Activated CD4-positive, CD25-positive, alpha-beta regulatory T cell treated with anti-CD3 and anti-CD28 coated beads, Interleukin-2, amount 50 U/mL, for 16 hours (primary cell): ENCODE results near the gene APMAP.

Experiments used
- DNase-seq: peaks from one replicate; pipeline ENCODE4 v3.0.0-alpha.2; 2020; ENCODE audit warnings: low read depth, low spot score

APMAP gene

DNA sequence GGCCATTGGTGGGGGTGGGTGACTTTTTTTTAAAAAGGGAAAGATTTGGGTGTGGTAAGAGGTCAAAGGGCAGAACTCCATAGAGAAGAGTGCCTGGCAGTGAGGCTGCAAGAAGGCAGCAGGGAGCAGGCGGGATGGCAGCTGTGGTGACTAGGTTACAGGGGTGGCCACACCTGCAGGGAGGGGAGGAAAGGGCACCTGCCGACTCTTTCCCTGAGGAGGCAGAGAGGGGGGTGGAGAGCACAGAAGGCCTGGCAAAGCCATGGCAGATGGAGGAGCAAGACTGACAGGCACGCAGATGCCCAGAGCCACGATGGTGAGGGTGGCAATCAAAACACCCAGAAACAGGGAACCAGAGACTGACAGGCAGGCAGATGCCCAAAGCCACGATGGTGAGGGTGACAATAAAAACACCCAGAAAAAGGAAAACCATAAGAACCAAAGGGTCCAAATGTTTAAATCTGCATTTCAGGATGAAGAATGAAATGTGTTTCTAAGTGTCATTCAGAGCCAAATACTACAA is 24.2 kb downstream of the APMAP start:
- DNase-seq, result no peak

DNA sequence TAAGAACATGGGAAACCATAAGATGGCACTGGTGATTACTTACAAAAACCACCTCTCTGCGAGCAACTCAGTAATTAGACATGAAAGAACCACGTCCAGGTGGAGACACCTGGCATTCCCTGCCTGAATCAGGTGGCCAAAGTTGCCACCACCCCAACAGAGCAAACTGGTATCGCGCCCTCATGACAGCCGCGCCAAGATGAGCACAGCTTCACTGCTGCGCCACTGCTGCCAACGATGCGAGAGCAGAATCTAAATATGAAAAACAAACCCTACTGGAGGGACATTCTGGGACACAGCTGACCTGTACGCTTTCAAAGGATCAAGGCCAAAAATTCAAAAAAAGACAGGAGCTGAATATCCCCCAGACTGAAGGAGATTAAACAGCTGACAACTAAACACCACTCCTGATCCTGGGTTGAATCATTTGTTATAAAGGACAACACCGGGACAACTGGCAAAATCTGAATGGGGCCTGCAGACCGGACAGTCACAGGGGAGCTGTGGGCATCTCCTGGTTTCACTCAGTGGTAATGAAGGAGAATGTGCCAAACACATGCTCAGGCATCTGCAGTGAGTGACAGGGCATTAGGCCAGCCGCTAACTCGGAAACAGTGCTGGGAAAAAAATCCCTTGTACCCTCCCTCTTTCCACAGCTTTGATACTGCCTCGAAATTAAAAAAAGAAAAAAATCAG is 26.1 kb downstream of the APMAP start:
- DNase-seq, result no peak

DNA sequence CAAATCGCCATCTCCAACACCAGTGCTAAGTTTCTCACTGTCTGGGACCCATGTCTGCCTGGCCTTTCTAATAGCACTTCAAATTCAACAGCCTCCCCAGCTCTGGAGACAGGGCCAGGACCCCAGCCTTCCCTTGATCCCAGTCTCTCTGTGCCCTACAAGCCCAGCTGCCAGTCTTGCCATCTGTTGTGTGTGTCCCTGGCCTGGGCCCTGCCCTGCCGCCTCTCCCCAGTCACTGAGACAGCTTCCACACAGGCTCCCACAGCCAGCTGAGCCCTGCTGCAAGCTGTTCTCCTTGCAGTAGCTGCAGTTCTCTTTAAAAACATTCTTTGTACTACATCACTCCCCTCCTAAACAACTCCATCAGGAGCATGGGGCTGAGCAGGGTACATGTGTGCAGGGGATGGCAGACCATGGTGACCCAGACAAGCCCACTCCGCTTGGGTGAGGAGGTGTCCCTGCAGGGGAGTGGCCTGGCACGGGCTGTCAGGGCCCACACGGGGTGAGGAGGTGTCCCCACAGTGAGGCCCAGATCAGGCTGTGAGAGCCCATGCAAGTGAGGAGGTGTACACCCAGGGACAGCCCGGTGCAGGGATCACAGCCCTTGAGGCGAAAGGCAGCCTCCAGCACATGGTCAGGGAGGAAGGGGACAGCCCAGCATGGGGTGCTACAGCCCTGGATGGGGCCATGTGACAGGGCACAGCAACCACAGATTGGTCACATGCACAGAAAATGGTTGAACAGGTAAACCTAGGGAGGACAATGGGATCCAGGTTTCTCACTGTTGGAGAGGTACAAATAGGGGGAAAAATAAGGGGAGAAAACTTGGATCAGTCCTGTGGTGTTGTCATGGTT is 27.3 kb downstream of the APMAP start:
- DNase-seq, result no peak

GRCh38 chr20:24964506-24964840 is 28.1 kb downstream of the APMAP start:
- no peak for DNase-seq

GRCh38 chr20:24963672-24964505 is 28.7 kb downstream of the APMAP start:
- DNase-seq, result no peak

GRCh38 chr20:24962510-24962909 is 30.0 kb downstream of the APMAP start:
- DNase-seq, result no peak

DNA sequence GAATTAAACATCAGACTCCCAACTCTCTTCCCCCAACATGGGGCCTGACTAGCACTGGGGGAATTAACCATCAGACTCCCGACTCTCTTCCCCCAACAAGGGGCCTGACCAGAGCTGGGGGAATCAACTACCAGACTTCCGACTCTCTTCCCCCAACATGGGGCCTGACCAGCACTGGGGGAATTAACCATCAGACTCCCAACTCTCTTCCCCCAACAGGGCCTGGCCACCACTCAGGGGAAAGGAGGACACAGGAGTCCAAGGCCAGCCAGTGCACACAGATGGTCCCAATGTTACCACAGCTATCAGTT is 30.4 kb downstream of the APMAP start:
- DNase-seq, result no peak

DNA sequence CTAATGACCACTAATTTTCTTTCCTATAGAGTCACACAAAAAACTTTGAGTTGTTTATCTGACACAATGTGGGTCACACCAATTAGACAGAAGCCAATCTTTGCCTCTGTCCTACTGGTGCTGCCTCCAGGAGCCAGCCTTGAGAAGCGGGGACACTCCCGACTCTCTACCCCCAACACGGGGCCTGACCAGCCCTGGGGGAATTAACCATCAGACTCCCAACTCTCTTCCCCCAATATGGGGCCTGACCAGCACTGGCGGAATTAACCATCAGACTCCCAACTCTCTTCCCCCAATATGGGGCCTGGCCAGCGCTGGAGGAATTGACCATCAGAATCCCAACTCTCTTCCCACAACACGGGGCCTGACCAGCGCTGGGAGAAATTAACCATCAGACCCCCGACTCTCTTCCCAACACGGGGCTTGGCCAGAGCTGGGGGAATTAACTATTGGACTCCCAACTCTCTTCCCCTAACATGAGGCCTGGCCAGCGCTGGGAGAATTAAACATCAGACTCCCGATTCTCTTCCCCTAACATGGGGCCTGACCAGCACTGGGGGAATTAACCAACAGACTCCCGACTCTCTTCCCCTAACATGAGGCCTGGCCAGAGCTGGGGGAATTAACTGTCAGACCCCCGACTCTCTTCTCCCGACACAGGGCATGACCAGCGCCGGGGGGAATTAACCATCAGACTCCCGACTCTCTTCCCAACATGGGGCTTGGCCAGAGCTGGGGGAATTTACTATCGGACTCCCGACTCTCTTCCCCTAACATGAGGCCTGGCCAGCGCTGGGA is 31.0 kb downstream of the APMAP start:
- DNase-seq, result no peak

DNA sequence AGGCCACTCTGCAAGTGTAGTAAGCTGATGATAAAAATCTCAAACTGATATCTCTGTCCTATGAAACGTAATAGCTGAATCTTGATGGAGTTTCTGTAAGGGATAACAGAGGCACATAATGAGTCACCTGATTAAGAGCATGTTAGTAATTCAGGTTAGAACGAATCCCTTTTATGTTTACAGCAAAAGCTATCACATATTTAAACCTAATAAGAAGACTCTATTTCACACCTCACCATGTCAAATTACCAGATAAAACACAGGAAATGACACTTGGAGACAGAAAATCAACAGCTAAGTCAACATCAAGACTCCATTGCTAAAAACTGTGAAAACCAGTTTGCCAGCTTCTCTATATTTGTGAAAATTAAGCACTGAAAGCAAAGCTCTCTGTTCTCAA is 31.7 kb downstream of the APMAP start:
- no peak for DNase-seq

DNA sequence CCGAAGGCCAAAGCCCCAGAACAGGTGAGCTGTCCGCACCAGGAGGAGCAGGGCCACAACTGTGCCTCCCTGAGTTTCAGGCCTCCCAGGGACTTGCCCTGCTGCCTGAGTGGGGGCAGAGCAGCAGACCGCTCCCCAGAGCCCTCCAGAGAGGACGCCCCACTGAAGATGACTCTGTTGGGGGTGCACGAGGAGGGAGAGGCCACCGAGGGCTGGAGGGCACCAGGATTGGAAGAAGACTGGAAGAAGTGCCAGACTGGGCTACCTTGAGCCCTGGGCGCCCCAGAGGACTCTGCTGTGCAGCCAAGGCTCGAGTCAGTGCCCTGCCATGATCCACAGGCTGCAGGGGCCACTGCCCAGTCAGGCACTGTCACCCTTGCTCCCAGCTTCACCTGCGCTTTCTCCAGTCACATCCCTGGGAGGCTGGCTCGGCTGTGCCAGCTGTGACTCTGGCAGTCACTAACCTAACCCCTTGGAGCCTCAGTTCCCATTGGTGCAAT is 32.2 kb downstream of the APMAP start:
- no peak for DNase-seq

DNA sequence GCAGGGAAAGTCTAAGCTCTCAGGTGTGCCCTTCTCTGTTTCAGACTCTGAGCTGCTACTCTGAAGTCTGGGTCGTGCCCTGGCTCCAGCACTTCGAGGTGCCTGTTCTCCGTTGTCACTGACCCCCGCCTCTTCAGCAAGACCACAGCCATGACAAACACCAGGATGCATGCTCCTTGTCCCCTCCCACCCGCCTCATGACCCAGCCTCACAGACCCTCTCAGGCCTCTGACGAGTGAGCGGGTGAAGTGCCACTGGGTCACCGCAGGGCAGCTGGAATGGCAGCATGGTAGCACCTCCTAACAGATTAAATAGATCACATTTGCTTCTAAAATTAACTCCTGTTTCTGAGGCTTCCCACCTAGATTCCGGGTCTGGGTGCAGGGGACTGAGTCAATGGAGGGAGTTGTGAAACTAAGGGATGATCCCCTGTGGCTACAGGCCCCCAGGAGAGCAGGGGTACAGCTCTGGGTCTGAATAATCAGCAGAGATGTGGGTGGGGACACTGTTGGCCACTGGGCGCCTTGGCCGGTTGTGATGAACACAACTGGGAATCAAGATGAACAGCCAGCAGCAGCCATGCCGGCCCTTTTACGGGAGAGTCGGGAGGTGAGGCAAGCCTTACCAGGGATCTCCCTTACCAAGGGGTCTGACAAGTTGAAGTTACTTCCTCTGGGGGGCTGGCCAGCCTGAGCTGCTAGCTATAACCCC is 32.8 kb downstream of the APMAP start:
- DNase-seq, result no peak

- no peak for DNase-seq
These were observed 33.8 kb downstream of the APMAP start for GRCh38 chr20:24958506-24959385.

GRCh38 chr20:24957326-24958016 is 35.1 kb downstream of the APMAP start:
- no peak for DNase-seq

- no peak for DNase-seq
These were observed 36.3 kb downstream of the APMAP start for GRCh38 chr20:24956001-24956841.

DNA sequence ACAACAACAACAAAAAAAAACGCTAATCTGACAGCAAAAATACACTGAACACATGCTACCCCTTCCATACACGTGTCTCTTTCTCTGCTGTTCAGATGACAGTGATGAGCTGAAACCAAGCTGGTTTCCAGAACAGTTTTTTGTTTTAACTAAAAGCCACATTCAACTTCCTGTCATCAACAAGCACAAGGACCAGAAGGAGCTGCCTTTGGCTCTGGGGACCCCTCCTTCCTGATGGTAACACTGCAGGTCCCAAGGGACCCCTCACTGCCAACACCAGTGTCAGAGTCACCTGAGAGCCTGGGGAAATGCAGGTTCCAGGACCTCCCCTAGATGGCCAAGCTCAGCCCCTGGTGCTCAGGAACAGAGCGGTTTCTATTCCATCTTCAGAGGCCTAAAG is 37.5 kb downstream of the APMAP start:
- no peak for DNase-seq

- no peak for DNase-seq
These were observed 38.0 kb downstream of the APMAP start for GRCh38 chr20:24954566-24954965.

DNA sequence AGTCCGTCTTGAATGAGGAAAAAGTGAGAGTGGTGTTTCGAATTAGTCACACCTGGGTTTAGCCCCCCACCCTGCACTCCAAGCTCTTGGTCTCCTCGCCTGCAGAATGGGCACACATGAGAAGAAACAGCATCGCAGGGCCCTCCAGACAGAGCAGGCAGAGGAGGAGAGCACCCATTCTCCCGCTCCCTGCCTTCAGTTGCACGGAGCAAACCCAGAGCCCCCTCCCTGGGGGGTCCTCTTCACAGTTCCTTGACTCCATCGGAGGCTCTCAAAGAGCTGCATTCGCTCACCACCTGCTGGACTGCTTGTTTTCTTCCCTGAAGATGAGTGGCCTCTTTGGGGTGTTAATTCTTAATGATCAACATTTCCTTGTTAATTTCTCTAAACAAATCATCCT is 38.4 kb downstream of the APMAP start:
- no peak for DNase-seq

DNA sequence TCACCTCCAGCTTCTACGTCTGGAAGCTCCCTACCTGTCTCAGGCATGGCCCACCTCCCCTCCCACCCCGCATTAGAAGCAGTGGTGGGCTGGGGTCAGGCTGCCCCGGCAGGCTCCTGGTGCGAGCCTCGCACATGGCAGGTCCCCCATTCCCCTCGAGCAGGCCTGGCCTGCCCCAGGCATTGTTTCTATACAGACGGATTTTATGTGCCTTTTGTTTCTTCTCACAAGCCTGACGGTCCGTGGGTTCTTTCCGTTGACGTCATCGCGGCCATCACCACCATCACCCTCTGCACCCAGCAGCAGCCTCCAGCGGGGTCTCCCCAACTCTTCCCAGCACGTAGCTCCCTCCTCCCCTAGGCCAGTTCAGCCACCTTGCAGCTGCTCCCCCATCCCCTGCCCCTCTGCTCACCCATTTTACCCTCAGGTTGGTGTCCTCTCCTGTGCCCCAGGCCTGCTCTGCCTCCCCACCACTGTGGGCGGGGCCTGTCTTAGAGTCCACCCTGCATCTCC is 38.9 kb downstream of the APMAP start:
- no peak for DNase-seq
